Keratinocyte (primary cell): ENCODE data around the gene PRR13. TPM values are rescaled to one million over a fixed set of nuclear protein-coding genes. Genes with fewer than 3 reads are reported as not detected.
"Not testable (repeated sequence)": the region's sequence is repeated elsewhere in the genome, so short reads cannot be mapped to it uniquely, and the experiment has no call there.

Source experiments
- DNase-seq: peaks from one replicate; pipeline ENCODE4 v3.0.0-alpha.2; 2011; ENCODE audit warnings: low read depth, missing footprints, low spot score
- FAIRE-seq: peaks from 2 replicates; lab custom pipeline; 2011; peaks lifted over from hg19 to GRCh38; lab: Jason Lieb, UNC
- H2AFZ ChIP-seq: 2 replicates; pipeline ENCODE4 v1.6.0; 2012; ENCODE audit warnings: low read length, control low read depth, inconsistent platforms; ENCODE audit not compliant: control insufficient read depth
- H3K27ac ChIP-seq: 2 replicates; pipeline ENCODE4 v1.5.1; 2011; ENCODE audit warnings: low read length; ENCODE audit not compliant: control insufficient read depth, insufficient read depth
- H3K27me3 ChIP-seq: 3 replicates; pipeline ENCODE4 v1.6.0; 2011; ENCODE audit warnings: low read length; ENCODE audit not compliant: control insufficient read depth, insufficient read depth; ENCODE audit errors: extremely low read depth
- H3K36me3 ChIP-seq, 2 experiments: 2 replicates in 1 of 2; 3 replicates in 1 of 2; pipeline ENCODE4 v1.5.1; 2011; ENCODE audit warnings: low read length in 2 of 2, mild to moderate bottlenecking in 1 of 2; ENCODE audit not compliant: control insufficient read depth in 2 of 2, insufficient read depth in 2 of 2; ENCODE audit errors: extremely low read depth in 1 of 2
- H3K4me1 ChIP-seq: 3 replicates; pipeline ENCODE4 v1.5.1; 2011; ENCODE audit warnings: low read length; ENCODE audit not compliant: control insufficient read depth, insufficient read depth; ENCODE audit errors: extremely low read depth
- H3K4me2 ChIP-seq: 3 replicates; pipeline ENCODE4 v1.6.0; 2011; ENCODE audit warnings: low read depth, low read length; ENCODE audit not compliant: control insufficient read depth, insufficient read depth; ENCODE audit errors: extremely low read depth
- H3K4me3 ChIP-seq, 3 experiments: fragments of 200-600 bp in 1 of 3; sonication (generic) in 1 of 3; 2 replicates in 2 of 3; 3 replicates in 1 of 3; pipeline ENCODE4 v1.5.1; 2011 to 2016; ENCODE audit warnings: low read length in 3 of 3, mild to moderate bottlenecking in 3 of 3, control low read depth in 2 of 3, inconsistent platforms in 1 of 3, low read depth in 1 of 3, mixed read lengths in 1 of 3, mixed run types in 1 of 3, moderate library complexity in 1 of 3; ENCODE audit not compliant: control insufficient read depth in 2 of 3, insufficient read depth in 2 of 3; ENCODE audit errors: extremely low read depth in 1 of 3
- H3K79me2 ChIP-seq: 2 replicates; pipeline ENCODE4 v1.6.0; 2012; ENCODE audit warnings: low read length; ENCODE audit not compliant: control insufficient read depth, insufficient read depth
- H3K9ac ChIP-seq: 3 replicates; pipeline ENCODE4 v1.6.0; 2011; ENCODE audit warnings: low read length; ENCODE audit not compliant: control insufficient read depth, insufficient read depth; ENCODE audit errors: extremely low read depth
- H3K9me1 ChIP-seq: 3 replicates; pipeline ENCODE4 v1.6.0; 2011; ENCODE audit warnings: low read length; ENCODE audit not compliant: control insufficient read depth, insufficient read depth; ENCODE audit errors: extremely low read depth
- H3K9me3 ChIP-seq: 2 replicates; pipeline ENCODE4 v1.5.1; 2012; ENCODE audit warnings: low read depth, low read length; ENCODE audit not compliant: control insufficient read depth
- H4K20me1 ChIP-seq: 3 replicates; pipeline ENCODE4 v1.6.0; 2011; ENCODE audit warnings: low read length; ENCODE audit not compliant: control insufficient read depth, insufficient read depth; ENCODE audit errors: extremely low read depth
- CTCF ChIP-seq, 3 experiments: IDR thresholded peaks in 1 of 3; conservative IDR thresholded peaks in 1 of 3; optimal IDR thresholded peaks in 1 of 3; 2 replicates in 2 of 3; 3 replicates in 1 of 3; pipeline versions ENCODE3 to v1.5.1; 2011; ENCODE audit warnings: low read length in 3 of 3, mild to moderate bottlenecking in 3 of 3, moderate library complexity in 2 of 3, control low read depth in 1 of 3, inconsistent platforms in 1 of 3; ENCODE audit not compliant: insufficient read depth in 2 of 3; ENCODE audit errors: extremely low read depth in 1 of 3
- EZH2 ChIP-seq: IDR thresholded peaks from one replicate; pipeline ENCODE4 v1.6.1; 2012; ENCODE audit warnings: inconsistent platforms, mild to moderate bottlenecking, low read length, moderate library complexity
- dilution Hi-C: fragments of 300-500 bp; cut with MboI; formaldehyde crosslinking; loops from one replicate; pipeline ENCODE4 v1.7.0; 2020; ENCODE audit warnings: low sequenced_read_pairs; ENCODE audit not compliant: extremely low pct_ligation_motif_present
- polyA plus RNA-seq, 5 experiments: library from polyadenylated mRNA; depleted of rRNA in 3 of 5; stranded (reverse) in 3 of 5; stranded (forward) in 1 of 5; unstranded in 1 of 5; fragments of >200 nt; gene quantifications; 1 replicate in 1 of 5; 2 replicates in 3 of 5; 3 replicates in 1 of 5; pipeline versions ENCODE4 v1.2.1 to v1.2.3, GENCODE V29; 2011 to 2012; ENCODE audit warnings: missing spikeins in 2 of 5, low read depth in 1 of 5, low replicate concordance in 1 of 5

PRR13 gene
- polyA plus RNA-seq, 1 donor (not counting 4 experiments of a cell fraction or from before 2014, with no cell fraction given): 104 TPM

GRCh38 chr12:53413485-53414204 lies 27.9 kb upstream of the PRR13 start:
- TF ChIP-seq CTCF (optimal IDR thresholded peaks at IDR 0.05 in 1 of 3, IDR thresholded peaks at IDR 0.05 in 1 of 3, conservative IDR thresholded peaks at IDR 0.05 in 1 of 3; ENCODE audit: extremely low read depth in 1 of 3, insufficient read depth in 2 of 3, low read length in 3 of 3) (no peak), EZH2 (no peak)
- Histone ChIP-seq H3K9me3 (no peaks in the 10 kb centered on the region), H3K4me2 (no peak overlapping the region), H3K4me3 (no peak overlapping the region), H3K4me1 (no peaks in the 10 kb centered on the region), H3K9me1 (no peaks in the 10 kb centered on the region), H2AFZ (no peak overlapping the region), H3K79me2 (no peaks in the 10 kb centered on the region), H3K9ac (no peak overlapping the region), H3K36me3 (peaks cover 14 to 17% of the 10 kb centered on the region in 2 experiments), H3K27ac (no peak overlapping the region), H4K20me1 (no peaks in the 10 kb centered on the region), H3K27me3 (no peaks in the 10 kb centered on the region)
- FAIRE-seq: no peak
- dilution Hi-C loops: no loop called here
- DNase-seq: no peak

GRCh38 chr12:53414756-53415417 lies 26.6 kb upstream of the PRR13 start:
- Histone ChIP-seq H3K4me1 (no peaks in the 10 kb centered on the region), H3K36me3 (peaks cover 11 to 14% of the 10 kb centered on the region in 2 experiments), H3K27ac (no peak overlapping the region), H3K9ac (no peak overlapping the region), H3K9me3 (no peaks in the 10 kb centered on the region), H4K20me1 (no peaks in the 10 kb centered on the region), H3K79me2 (no peaks in the 10 kb centered on the region), H3K4me3 (no peak overlapping the region), H3K27me3 (no peaks in the 10 kb centered on the region), H2AFZ (no peak overlapping the region), H3K9me1 (no peaks in the 10 kb centered on the region), H3K4me2 (no peak overlapping the region)
- TF ChIP-seq CTCF (optimal IDR thresholded peaks at IDR 0.05 in 1 of 3, IDR thresholded peaks at IDR 0.05 in 1 of 3, conservative IDR thresholded peaks at IDR 0.05 in 1 of 3; ENCODE audit: extremely low read depth in 1 of 3, insufficient read depth in 2 of 3, low read length in 3 of 3) (no peak), EZH2 (no peak)
- dilution Hi-C loops: no loop called here
- FAIRE-seq (no peak), DNase-seq (no peak)

- H3K27ac ChIP-seq, H3K4me2 ChIP-seq, H3K79me2 ChIP-seq, H2AFZ ChIP-seq, H3K9me3 ChIP-seq, H3K4me1 ChIP-seq, DNase-seq, H3K27me3 ChIP-seq, FAIRE-seq, dilution Hi-C loops, H3K4me3 ChIP-seq, H4K20me1 ChIP-seq, H3K9ac ChIP-seq, H3K9me1 ChIP-seq: not testable (repeated sequence)
- peaks cover 8 to 11% of the 10 kb centered on the region in 2 experiments for H3K36me3 ChIP-seq
Observed at GRCh38 chr12:53415752-53416389, 25.7 kb upstream of the PRR13 start.
